Stimulated activated CD8-positive, alpha-beta memory T cell treated with anti-CD3 and anti-CD28 coated beads, Interleukin-12 subunit alpha, Interleukin-12 subunit beta, amount 100 ng/mL, for 24 hours (primary cell): ENCODE data around the gene MAP1B.
"Not testable (repeated sequence)": the region's sequence is repeated elsewhere in the genome, so short reads cannot be mapped to it uniquely, and the experiment has no call there.

Source experiments
- DNase-seq: peaks from one replicate; pipeline ENCODE4 v3.0.0-alpha.2; 2020; ENCODE audit errors: extremely low read depth

The MAP1B gene

DNA sequence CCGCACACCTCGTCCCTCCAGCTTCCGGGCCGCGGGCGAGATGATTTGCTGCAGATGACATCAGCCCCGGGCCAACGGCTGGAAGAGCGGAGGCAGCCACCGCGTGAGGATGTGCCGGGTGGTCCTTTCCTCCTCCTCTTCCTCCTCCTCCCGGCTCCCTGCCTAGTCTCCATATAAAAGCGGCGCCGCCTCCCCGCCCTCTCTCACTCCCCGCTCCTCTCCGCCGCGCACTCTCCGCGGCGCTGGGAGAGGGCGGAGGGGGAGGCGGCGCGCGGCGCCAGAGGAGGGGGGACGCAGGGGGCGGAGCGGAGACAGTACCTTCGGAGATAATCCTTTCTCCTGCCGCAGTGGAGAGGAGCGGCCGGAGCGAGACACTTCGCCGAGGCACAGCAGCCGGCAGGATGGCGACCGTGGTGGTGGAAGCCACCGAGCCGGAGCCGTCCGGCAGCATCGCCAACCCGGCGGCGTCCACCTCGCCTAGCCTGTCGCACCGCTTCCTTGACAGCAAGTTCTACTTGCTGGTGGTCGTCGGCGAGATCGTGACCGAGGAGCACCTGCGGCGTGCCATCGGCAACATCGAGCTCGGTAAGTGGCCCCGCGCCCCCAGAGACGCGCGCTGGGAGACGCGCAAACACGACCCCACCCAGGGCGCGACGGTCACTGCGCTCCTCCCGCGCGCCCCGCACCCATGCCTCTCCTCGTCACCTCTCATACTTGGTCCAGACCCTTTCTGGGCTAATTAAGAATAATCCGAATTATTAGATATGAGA lies at the start of gene MAP1B:
Gene MAP1B (plus strand): TSS at position 345 of the 770 bp plus-strand sequence. CDS start 57 bp downstream, at position 402.
- DNase-seq = no peak

- DNase-seq = no peak
Measured at GRCh38 chr5:72057816-72058215, 49.5 kb upstream of the MAP1B start.

DNA sequence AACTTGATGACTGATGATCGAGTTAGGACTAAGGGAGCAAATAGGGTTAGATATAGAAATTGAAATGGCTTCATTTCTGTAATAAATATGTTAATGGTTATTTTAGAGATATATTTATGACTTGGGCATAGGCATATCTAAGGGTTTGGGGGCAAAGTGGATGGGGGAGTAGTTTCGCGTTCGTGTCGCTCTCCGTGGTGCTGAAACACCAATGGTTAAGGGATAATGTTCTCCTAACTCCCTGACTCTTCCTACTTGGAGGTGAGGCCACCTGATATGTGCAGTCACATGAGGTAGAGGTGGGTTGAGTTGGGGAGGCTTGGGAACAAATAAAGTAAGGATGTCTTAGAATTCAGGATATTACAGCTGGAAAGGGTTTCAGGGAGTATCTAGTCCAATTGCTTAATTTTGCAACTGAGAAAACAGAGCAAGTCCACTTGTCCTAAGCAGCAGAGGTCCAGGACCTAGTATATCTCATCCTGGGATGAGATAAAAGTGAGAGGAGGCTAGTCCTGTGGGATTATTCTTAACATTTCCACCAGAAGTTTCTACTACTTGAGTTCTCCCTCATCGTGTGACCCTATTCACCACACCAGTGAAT lies 44.0 kb upstream of the MAP1B start:
- DNase-seq = no peak

DNA sequence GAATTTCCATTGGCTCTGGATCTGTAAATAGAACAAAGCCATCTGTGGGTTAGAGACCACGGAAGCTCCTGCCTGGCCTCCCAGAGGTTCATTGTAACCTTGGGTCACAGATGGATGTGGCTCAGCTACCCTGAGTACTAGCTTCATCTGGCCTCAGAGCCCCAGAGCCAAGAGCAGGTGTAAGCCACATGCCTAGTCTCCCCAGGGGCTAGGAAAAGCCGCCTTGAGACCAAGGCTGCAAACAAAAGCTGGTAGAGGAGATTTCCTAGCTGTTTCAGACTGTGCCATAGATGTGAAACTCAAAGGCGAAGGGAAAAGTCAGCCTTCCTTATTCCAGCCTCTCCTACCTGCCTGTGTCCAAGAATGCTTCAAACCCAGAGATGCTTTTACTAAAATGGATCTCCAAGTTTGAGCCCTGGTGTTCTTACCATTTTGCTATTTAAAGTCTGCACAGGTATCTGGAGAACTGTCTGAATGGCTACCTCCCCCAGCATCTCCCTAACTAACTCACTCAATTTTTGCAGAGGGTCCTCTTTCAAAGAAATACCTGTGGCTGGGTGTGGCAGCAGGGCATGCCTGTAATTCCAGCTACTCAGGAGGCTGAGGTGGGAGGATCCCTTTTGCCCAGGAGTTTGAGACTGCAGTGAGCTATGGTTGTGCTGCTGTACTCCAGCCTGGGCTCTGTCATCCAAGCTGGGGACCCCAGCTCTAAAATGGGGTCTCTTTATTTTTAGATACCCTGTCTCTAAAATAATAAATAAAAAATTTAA lies 42.3 kb upstream of the MAP1B start:
- no peak for DNase-seq

DNA sequence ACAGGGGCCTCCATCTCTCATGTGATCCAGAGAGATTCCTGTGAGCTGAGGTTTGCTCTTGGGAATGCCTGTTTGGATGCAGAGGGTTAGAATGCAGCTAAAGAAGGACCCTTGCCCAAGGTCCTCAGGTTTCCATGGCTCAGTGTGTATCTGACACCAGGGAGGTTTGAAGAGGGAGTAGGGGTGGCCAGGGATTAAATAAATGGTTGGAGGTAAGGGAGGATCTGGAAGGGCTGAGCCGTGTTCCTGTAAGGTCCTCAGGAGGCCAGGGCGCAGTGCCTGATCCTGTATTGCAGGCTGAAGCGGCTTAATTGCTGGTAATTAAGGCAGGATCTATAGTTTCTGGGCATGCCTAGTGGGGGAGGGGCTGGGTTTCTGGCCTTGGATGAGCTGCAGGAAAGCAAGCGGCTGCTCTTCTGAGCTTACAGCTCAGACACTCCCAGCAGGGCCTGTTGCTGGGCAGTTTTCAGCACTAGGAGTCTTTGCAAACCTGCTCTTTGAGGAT lies 41.5 kb upstream of the MAP1B start:
- no peak for DNase-seq

- no peak for DNase-seq
Measured at GRCh38 chr5:72066705-72067107, 40.6 kb upstream of the MAP1B start.

DNA sequence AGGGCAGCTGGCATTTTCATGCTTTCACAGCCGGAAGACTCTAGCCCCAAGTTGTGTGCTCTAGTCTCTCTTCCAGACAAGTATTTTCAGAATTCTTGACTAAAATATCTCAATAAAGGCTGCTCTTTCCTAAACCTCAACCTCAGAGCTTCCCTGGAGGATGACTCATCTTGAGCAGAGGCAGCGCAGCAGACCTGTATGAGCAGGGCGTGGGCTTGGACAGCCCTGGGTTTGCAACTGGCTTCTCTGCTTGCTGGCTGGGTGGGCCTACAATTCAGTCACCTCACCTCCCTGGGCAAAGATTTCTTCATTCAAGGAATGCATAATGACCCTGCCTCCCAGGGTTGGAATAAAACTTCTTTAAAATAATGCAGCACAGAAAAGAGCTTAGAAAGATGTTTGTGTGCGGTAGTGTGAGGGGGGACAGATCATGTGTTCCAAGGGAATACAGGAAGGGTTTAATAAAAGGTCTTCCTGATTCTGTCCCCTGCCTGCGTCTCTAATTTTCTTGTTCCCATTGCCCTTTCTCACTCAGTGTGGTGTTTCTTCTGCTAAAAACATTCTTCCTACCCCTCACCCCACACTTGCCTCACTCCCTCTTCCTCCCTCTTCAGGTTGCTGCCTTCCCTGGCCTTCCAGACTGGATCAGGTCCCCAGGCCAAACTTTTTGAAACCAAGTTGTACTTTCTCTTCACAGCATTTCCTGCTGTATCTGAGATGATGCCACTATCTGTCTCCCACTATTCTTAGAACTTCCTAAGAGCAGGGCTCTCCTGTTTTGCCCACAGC lies 39.4 kb upstream of the MAP1B start:
- DNase-seq = no peak

- DNase-seq = no peak
Measured at GRCh38 chr5:72070529-72070928, 36.7 kb upstream of the MAP1B start.

DNA sequence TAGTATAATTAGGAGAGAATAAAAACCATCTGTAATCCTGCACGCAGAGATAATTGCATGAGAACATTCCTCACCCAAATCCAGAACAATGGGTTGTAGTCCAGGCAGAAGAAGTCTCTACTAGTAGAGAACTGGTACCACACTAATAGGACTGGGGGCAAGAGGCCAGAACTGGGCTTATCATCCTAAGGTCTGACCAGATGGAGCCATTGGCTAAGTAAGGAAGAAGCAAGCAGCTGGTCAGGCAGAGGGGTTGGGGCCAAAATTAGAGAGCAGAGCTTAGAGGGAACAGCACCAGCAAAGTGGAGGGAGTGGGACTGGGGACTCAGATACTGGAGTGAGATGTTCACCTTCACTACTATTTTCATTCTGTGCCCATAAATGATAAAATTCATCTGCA lies 35.4 kb upstream of the MAP1B start:
- no peak for DNase-seq

GRCh38 chr5:72074251-72074650 lies 33.0 kb upstream of the MAP1B start:
- no peak for DNase-seq

DNA sequence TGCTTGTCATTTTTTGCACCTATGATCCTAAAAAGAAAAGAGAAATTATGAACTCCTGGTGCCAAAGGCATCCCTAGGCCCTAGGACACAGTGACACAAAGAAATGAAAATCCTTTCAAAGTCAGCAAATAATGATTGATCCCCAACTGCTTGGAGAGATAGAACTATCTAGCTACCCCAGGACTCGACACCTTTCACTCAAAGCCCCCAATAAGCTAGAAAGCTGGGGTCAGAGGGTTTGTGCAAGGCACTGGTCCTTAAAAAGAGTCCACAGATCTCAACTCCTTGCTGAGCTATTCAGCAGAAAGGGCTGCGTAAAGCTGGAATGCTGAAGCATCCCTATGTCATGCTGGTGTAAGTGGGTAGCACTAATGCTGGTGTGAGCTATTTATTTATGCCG lies 31.8 kb upstream of the MAP1B start:
- DNase-seq = no peak

GRCh38 chr5:72076621-72077300 lies 30.5 kb upstream of the MAP1B start:
- no peak for DNase-seq

- DNase-seq = no peak
Measured at GRCh38 chr5:72077390-72077789, 29.9 kb upstream of the MAP1B start.

- DNase-seq = no peak
Measured at GRCh38 chr5:72079288-72079687, 28.0 kb upstream of the MAP1B start.

GRCh38 chr5:72082048-72082447 lies 25.2 kb upstream of the MAP1B start:
- DNase-seq = no peak

GRCh38 chr5:72084876-72085275 lies 22.4 kb upstream of the MAP1B start:
- DNase-seq = no peak

- DNase-seq = no peak
Measured at GRCh38 chr5:72085319-72085718, 22.0 kb upstream of the MAP1B start.

DNA sequence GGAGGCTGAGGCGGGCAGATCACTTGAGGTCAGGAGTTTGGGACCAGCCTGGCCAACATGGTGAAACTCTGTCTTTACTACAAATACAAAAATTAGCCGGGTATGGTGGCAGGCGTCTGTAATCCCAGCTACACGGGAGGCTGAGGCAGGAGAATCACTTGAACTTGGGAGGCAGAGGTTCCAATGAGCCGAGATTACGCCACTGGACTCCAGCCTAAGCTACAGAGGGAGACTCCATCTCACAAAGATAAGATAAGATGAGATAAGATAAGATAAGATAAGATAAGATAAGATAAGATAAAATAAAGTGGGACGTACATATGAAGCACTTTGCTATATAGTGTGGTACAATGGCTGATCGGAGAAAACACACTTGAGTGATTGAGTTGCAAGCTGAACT lies 17.6 kb upstream of the MAP1B start:
- DNase-seq = not testable (repeated sequence)

GRCh38 chr5:72092074-72092473 lies 15.2 kb upstream of the MAP1B start:
- DNase-seq = no peak

- no peak for DNase-seq
Measured at GRCh38 chr5:72093217-72093616, 14.1 kb upstream of the MAP1B start.

DNA sequence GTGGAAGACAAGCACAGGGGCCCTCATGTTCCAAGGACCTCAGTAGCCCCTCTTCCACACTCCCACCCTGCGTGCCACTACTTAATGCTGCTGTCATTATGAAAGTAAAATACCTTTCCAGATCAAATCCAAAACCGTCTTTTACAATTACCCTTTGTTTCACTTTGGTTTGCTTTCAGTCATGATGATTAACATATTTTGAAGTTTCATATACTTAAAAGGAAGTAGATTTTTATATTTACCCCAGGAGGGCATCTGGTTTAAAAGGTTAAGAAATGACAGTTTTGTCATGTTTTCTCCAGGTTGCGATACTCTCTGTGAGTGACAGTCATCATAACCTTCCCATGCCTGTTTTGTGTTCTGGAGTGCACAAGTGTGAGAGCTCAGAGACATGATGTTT lies 13.5 kb upstream of the MAP1B start:
- DNase-seq = no peak
